ENCODE results near the gene KCNIP2. TPM values are rescaled to one million over a fixed set of nuclear protein-coding genes. Genes with fewer than 3 reads are reported as not detected.

KCNIP2 gene
- total RNA-seq, 1 donor from 2014 or later: 568 TPM

DNA sequence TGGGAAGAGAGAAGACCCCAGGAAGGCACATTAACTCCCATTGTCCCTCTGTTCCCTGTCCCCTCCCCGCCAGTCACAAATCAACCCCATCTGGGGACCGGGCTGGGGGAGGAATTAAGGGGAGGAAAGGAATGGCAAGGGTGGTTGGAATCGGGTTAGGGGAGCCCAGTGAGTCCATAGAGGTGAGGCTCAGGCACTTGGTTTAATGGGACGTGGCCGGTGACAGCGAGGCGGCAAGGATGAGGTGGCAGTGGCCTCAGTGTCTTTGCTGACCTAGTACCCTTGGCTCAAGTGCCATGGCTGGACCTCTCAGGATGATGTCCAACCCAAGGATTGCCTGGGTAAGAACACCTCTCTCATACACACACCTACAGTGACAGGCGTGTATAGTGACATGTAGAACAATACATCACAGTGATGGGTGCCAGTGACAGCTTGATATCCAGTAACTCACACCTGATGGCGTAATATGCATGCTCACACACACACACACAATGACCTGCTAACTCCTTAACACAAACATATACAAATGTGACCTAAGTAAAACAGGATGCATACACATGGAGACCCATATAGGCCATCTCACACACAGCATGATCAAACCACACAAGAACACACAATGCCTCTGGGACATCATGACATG, 12.3 kb downstream of the KCNIP2 start:
- DNase-seq (no peak), ATAC-seq (no peak)
- intact Hi-C loops (cut with micrococcal nuclease): no loop called here

DNA sequence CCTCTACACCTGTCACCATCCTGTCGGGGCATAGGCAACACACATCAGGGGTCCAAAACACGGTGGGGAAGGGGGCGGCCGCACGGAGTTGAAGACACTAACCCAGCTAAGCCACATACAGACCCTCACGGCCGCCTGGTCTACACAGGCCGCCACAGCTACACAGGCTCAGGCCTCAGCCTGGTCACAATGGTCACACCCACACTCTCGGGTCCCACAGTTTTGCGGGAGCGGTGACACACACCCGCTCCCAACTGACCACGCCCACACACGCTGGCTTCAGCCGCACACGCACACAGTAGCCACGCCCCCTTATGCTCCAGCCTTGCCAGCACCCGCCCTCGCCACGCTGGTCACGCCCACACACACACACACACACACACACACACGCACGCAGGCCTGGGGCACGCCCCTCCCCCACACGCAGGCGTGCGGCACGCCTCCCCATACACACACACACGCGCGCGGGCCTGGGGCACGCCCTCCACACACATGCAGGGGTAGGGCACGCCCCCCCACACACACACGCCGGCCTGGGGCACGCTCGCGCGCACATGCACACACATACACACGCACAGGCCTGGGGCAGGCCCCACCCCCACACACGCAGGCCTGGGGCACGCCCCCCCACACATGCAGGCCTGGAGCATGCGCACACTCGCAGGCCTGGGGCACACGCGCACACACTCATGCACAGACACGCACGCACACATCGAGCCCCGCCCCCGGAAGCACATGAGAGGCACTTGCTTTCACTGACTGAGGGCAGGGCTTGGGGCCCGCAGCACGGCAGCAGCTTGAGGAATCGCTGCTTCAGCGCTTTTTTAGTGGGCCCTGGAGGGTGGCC, 13.1 kb downstream of the KCNIP2 start:
- intact Hi-C loops (cut with micrococcal nuclease): no loop called here
- DNase-seq: peak; percentile 90
- ATAC-seq: peak; percentile 82

DNA sequence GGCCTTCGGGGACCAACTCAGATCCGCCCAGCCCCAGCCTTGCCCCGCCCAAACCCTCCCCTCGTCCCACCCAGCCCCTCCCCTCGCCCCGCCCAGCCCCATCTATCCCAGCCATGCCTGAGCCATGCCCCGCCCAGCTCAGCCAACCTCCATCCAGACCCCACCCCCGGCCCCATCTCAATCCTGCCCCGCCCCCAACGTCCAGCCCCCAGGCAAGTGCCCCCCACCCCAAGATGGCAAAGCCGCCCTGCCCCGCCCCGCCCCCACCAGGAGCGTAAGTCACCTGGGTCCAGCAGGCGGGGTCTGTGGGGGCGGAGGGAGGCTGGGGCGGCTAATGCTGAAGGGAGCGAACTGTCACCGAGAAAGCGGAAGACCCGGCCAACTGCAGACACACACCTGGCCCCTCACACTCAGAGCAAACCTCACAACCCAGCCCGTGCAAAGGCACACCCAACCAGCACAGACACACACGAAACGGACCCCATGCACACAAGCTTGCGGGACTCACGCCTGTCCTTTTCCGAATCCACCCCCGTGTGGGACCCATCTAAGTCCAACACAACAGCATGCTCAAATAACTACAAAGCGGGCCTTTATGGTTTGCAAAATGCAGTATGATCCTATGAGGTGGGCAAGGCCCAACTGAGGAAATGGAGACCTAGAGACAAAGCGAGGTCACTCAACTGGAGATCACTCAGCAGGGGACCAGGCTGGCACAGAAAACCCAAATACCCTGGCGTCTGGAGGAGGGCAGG, 13.9 kb downstream of the KCNIP2 start:
- DNase-seq (peak; percentile 45), ATAC-seq (no peak)
- intact Hi-C loops (cut with micrococcal nuclease): no loop called here

DNA sequence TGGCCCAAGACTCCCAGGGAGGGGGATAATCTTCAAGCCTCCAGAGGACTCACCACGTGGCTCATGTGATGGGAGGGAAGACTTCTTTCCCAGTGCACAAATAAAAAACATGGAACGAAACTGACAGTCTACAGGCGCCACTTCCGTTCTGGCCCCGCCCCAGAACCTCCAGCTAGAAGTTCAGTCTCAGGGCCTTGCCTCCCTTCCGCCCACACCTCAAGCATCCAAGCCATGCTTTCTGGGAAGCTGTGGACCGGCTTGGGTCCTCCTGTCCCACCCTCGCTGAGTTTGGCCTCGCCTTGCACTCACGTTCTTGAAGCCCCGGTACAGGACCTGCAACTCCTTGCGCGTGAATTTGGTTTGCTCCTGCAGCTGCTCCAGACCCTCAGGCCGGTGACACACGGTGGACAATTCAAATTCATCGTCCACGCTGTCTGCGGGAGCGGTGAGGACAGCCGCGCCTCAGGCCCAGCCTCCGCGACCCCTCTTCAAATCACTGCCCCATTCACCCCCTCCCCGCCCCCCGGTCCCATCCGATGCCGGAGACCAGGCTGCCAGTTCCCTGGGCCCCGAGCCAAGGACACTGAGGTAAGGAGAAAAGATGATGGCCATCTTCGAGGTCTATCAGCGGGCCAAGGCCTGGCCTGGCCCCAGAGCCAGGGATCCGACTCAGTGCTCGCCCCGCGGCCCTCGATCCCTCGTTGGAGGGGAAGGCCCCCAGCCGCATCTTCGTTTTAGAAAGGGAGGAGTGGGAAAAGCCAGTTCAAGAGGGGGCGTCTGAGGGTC, 14.6 kb downstream of the KCNIP2 start:
- DNase-seq: peak; percentile 52
- intact Hi-C loops (cut with micrococcal nuclease): no loop called here

GRCh38 chr10:101827919-101828600, 15.5 kb downstream of the KCNIP2 start:
- ATAC-seq (no peak), DNase-seq (no peak)

More for the DNA sequence above, 14.6 kb downstream of the KCNIP2 start:
- ATAC-seq: no peak

DNA sequence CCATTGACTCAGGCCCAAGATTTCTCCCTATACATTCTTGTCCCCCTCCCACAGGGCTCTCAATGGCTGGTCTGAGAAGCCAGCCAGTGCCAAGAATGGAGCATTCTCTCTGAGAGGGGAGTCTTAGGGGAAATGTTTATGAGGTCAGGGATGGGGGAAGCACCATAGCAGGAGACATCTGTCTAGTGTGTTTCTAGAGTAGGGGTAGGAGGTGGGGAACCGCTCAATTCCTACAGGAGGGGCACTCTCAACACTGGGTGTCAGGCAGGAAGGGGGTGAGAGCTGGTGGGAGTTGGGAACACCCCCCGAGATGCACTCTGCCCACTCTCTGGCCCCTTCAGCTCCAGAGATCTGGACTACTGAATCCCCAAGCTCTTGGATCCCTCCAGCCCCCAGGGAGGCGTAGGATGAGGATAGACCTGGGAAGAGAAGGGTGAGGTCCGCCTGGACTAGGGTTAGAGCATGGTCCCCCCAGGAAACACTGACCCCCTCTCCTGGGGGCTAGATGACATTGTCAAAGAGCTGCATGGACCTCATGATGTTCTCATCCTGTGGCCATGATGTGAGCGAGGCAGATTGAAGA, 16.7 kb downstream of the KCNIP2 start:
- intact Hi-C loops (cut with micrococcal nuclease): no loop called here
- DNase-seq: no peak
- ATAC-seq: no peak

More at GRCh38 chr10:101827919-101828600, 15.5 kb downstream of the KCNIP2 start:
- intact Hi-C loops (cut with micrococcal nuclease): no loop called here

GRCh38 chr10:101824736-101825135, 18.9 kb downstream of the KCNIP2 start:
- ATAC-seq (no peak), DNase-seq (no peak)
- intact Hi-C loops (cut with micrococcal nuclease): no loop called here

DNA sequence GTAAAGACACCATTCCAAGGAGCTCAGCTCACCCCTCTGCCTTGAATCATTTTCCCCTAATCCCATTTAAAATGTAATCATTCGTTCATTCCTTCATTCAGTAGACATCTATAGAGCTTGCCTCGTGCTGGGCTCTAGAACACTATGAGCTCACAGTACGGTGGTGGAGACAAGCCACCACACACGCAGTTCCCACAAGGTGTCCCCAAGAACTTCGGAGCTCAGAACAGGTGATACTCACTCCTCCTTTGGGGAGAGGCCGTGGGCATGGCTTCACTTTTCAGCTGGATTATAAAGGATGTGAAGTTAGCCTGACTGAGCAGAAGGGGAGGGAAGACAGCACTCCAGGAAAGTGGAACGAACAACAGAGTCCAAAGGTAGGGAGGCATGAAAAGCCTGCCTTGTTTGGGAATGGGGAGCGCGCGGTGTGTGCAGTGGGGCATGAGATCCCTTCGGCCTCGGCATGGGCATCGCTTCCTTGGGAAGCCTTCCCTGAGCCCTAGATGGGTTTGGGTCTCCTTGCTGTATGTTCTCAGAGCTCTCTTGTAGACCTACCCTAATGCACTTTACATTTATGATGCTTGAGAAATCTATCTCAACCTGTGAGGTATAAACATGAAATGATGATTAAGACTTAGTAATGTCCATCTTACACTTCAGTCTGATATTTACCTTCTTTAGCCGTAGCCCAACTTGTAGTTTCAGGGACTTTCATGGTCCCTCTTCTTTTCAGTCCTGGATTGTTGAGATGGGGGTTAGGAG, 24.5 kb downstream of the KCNIP2 start:
- intact Hi-C loops (cut with micrococcal nuclease): no loop called here
- ATAC-seq (peak; percentile 8), DNase-seq (no peak)

GRCh38 chr10:101818119-101818871, 25.3 kb downstream of the KCNIP2 start, which contains the start of gene OGA:
OGA (minus strand) TSS chr10:101818444; CDS start chr10:101818022, 422 bp downstream.
- DNase-seq (peak; percentile 98), ATAC-seq (peak; percentile 92)
- intact Hi-C loops (cut with micrococcal nuclease): no loop called here

GRCh38 chr10:101817337-101818118, 26.1 kb downstream of the KCNIP2 start:
- ATAC-seq (peak; percentile 55), DNase-seq (peak; percentile 93)
- intact Hi-C loops (cut with micrococcal nuclease): no loop called here

- DNase-seq: no peak
- intact Hi-C loops (cut with micrococcal nuclease): no loop called here
- no peak for ATAC-seq
These were observed 26.7 kb downstream of the KCNIP2 start for GRCh38 chr10:101816913-101817336.

- DNase-seq (no peak), ATAC-seq (no peak)
- intact Hi-C loops (cut with micrococcal nuclease): no loop called here
These were observed 27.2 kb downstream of the KCNIP2 start for GRCh38 chr10:101816376-101816775.

DNA sequence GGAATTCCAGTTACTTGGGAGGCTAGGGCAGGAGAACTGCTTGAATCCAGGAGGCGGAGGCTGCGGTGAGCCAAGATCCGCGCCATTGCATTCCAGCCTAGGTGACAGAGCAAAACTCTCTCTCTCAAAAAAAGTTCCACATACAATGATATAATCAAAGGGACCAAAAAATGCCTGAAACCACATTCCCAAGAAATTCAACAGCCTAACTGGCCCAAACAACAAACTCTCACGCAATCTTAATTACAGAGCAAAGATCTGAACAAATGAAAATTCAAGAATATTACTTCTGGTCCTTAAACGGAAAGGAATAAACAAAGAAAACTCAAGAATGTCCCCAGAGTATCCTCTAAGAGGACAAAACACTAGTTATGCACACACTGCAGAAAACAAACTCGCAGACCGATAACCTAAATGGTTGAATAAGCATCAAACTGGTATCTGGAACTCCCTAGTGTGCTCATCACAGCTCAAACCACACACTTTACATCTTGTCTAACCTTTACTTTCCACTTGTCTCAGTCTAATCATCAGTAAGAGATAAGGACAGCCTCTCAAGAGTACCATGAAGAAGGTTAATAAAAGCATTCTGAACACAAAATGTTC, 29.0 kb downstream of the KCNIP2 start:
- ATAC-seq (no peak), DNase-seq (no peak)
- intact Hi-C loops (cut with micrococcal nuclease): no loop called here

- DNase-seq (no peak), ATAC-seq (peak; percentile 32)
- intact Hi-C loops (cut with micrococcal nuclease): no loop called here
These were observed 31.0 kb downstream of the KCNIP2 start for GRCh38 chr10:101812606-101813005.

DNA sequence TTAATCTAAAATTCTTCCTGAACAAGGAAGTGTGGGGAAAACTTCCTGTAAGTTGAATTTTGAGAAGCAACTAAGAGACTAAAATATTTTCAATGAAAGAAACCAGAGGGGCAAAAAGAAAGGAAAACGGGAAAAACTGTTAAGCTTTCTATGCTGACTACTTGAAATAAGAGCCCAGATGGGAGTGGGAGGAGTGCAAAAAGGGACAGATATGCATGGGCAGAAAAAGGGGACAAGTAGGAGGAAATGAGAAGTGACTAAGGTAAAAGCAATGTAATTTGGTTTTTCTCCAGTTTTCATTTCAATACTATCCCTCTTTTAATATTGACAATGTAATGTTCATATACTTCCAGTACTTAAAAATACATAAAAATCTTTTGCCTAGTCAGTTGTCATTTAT, 36.4 kb downstream of the KCNIP2 start:
- no peak for ATAC-seq
- intact Hi-C loops (cut with micrococcal nuclease): no loop called here
- no peak for DNase-seq

DNA sequence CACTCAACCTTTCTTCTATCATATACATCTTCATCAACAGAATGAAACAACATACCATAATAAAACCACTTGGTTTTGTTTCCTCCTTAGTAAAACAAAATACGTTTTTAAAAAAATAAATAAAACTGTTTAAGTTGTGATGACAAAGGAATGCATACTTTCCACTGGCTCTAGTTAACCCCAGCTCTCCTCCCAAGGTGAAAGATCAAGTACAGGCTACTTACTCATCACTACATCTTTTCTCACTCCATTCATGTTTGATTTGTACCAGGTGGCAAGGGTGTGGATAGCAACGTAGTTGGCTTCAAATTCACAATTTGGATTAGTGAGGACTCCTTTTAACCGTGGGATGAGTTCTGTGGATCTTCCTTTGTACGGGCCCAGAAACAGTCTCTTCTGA, 40.1 kb downstream of the KCNIP2 start:
- DNase-seq (no peak), ATAC-seq (no peak)
- intact Hi-C loops (cut with micrococcal nuclease): no loop called here

Measured in left ventricle myocardium superior (tissue), 1 donor.